ENCODE results near the gene ERCC6L2. TPM values are rescaled to one million over a fixed set of nuclear protein-coding genes. Genes with fewer than 3 reads are reported as not detected.

Gene ERCC6L2
- total and polyA plus RNA-seq, 2 donors from 2014 or later: 4.4 to 58.9 TPM

DNA sequence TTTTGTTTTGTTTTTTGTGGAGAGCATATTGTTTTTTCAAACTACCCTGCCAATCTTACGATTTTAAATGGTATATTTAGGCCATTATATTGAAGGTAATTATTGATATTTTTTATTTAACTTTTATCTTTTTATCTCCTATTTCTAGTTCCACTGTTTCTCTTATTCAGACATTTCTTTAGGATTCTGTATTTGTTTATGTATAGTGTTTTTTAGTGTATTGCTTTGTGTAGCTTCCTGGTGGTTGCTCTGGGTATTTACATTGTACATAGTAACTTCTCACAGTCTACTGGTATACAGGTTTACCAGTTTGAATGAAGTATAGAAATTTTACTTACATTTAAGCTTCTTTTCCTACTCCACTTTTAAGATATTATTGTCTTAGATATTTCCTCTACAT is 63.2 kb downstream of the ERCC6L2 start:
- intact Hi-C loops (cut with DNase I): no loop called here
- TF ChIP-seq, protein P1, sequence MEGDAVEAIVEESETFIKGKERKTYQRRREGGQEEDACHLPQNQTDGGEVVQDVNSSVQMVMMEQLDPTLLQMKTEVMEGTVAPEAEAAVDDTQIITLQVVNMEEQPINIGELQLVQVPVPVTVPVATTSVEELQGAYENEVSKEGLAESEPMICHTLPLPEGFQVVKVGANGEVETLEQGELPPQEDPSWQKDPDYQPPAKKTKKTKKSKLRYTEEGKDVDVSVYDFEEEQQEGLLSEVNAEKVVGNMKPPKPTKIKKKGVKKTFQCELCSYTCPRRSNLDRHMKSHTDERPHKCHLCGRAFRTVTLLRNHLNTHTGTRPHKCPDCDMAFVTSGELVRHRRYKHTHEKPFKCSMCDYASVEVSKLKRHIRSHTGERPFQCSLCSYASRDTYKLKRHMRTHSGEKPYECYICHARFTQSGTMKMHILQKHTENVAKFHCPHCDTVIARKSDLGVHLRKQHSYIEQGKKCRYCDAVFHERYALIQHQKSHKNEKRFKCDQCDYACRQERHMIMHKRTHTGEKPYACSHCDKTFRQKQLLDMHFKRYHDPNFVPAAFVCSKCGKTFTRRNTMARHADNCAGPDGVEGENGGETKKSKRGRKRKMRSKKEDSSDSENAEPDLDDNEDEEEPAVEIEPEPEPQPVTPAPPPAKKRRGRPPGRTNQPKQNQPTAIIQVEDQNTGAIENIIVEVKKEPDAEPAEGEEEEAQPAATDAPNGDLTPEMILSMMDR (IDR thresholded peaks at IDR 0.05; ENCODE audit: borderline replicate concordance, extremely low read depth, insufficient read depth): no peak
- Histone ChIP-seq H3K36me3 (ENCODE audit: control insufficient read depth in 2 of 3, insufficient read depth in 3 of 3, low read length in 3 of 3) (peaks cover 12 to 17% (median 14%) of the 10 kb centered on the region in 3 donors), H3K27ac (ENCODE audit: low read depth in 2 of 2, low read length in 2 of 2) (no peak overlapping the region), H3K4me3 (ENCODE audit: low read length in 3 of 3) (no peak overlapping the region), H3K9ac (ENCODE audit: low read length in 3 of 3) (no peak overlapping the region), H3K4me1 (ENCODE audit: control insufficient read depth in 2 of 3, insufficient read depth in 2 of 3, low read depth in 1 of 3, low read length in 3 of 3) (no peaks in the 10 kb centered on the region), H3K27me3 (ENCODE audit: control insufficient read depth, insufficient read depth, low read length) (no peaks in the 10 kb centered on the region), H3K9me3 (ENCODE audit: control insufficient read depth in 2 of 3, insufficient read depth in 1 of 3, low read length in 3 of 3) (peaks cover 0 to 4% (median 2%) of the 10 kb centered on the region in 3 donors)
- FAIRE-seq: no peak
- DNase-seq: no peak

DNA sequence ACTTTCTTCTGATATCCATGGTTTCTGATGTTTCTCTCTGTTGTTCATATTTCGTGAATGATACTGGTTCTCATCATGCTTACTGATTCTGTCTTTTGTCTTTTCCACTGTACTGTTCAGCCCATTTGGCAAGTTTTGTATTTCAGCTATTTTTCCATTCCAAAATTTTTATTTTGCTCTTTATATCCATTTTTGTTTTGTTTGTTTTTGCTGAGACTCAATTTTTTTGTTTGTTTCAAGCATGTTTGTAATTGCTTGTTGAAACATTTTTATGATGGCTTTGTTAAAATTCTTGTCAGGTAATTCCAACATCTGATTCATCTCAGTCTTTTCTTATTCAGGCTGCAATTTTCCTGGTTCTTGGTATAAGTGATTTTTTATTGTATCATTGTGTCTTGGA is 64.0 kb downstream of the ERCC6L2 start:
- no peak for DNase-seq
- peaks cover 12 to 18% (median 17%) of the 10 kb centered on the region in 3 donors for H3K36me3 ChIP-seq (ENCODE audit: control insufficient read depth in 2 of 3, insufficient read depth in 3 of 3, low read length in 3 of 3)
- no peak overlapping the region for H3K9ac ChIP-seq (ENCODE audit: low read length in 3 of 3)

DNA sequence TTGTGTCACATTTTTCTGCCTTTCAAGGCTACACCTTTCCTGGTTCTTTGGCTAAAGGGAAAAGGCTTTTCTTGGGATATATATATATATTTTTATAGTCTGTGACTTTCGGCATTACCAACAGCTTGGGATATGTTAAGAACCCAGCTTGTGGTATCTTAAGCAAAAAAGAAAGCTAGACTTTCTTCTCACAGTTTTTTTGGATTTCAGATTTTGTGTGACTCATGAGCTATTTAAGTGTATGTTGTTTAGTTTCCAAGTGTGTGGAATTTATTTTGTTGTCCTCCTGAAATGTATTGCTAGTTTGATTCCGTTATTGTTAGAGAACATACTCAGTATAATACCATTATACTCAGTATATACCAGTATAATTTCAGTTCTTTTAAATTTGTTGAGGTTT is 64.8 kb downstream of the ERCC6L2 start:
- H3K9me3 ChIP-seq (ENCODE audit: control insufficient read depth in 2 of 3, insufficient read depth in 1 of 3, low read length in 3 of 3): peaks cover 0 to 4% (median 2%) of the 10 kb centered on the region in 3 donors
- no peaks in the 10 kb centered on the region for H3K4me1 ChIP-seq (ENCODE audit: control insufficient read depth in 2 of 3, insufficient read depth in 2 of 3, low read depth in 1 of 3, low read length in 3 of 3)
- H3K36me3 ChIP-seq (ENCODE audit: control insufficient read depth in 2 of 3, insufficient read depth in 3 of 3, low read length in 3 of 3): peaks cover 12 to 18% (median 17%) of the 10 kb centered on the region in 3 donors
- FAIRE-seq (no peak), DNase-seq (no peak)
- H3K27ac ChIP-seq (ENCODE audit: low read depth in 2 of 2, low read length in 2 of 2): no peak overlapping the region
- no peaks in the 10 kb centered on the region for H3K27me3 ChIP-seq (ENCODE audit: control insufficient read depth, insufficient read depth, low read length)
- TF ChIP-seq, protein P1 (IDR thresholded peaks at IDR 0.05; ENCODE audit: borderline replicate concordance, extremely low read depth, insufficient read depth): no peak
- intact Hi-C loops (cut with DNase I): no loop called here
- no peak overlapping the region for H3K9ac ChIP-seq (ENCODE audit: low read length in 3 of 3)
- no peak overlapping the region for H3K4me3 ChIP-seq (ENCODE audit: low read length in 3 of 3)

More for the DNA sequence above, 64.0 kb downstream of the ERCC6L2 start:
- TF ChIP-seq, protein P1 (IDR thresholded peaks at IDR 0.05; ENCODE audit: borderline replicate concordance, extremely low read depth, insufficient read depth): no peak
- no peak for FAIRE-seq
- Histone ChIP-seq H3K4me1 (ENCODE audit: control insufficient read depth in 2 of 3, insufficient read depth in 2 of 3, low read depth in 1 of 3, low read length in 3 of 3) (no peaks in the 10 kb centered on the region), H3K4me3 (ENCODE audit: low read length in 3 of 3) (no peak overlapping the region), H3K27me3 (ENCODE audit: control insufficient read depth, insufficient read depth, low read length) (no peaks in the 10 kb centered on the region), H3K9me3 (ENCODE audit: control insufficient read depth in 2 of 3, insufficient read depth in 1 of 3, low read length in 3 of 3) (peaks cover 0 to 4% (median 2%) of the 10 kb centered on the region in 3 donors), H3K27ac (ENCODE audit: low read depth in 2 of 2, low read length in 2 of 2) (no peak overlapping the region)
- intact Hi-C loops (cut with DNase I): no loop called here

DNA sequence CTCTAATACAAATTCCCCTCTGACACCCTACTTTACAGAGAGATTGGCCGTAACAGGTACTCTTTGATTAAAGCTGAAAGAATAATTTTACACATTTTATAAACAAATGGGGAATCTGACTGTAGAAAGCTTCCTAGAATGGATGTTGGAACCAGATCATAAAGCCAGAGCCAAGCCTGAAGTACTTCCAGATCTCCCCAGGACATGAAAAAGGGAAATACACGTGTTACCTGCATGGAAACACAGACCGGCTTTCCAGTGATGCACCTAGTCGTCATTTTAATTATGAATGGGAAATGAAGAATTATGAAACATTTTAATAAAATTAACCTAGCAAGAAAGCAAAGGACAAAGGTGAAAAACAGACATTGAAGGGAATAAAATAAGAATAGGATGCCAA is 66.5 kb downstream of the ERCC6L2 start:
- no peak overlapping the region for H3K9ac ChIP-seq (ENCODE audit: low read length in 3 of 3)
- no peaks in the 10 kb centered on the region for H3K4me1 ChIP-seq (ENCODE audit: control insufficient read depth in 2 of 3, insufficient read depth in 2 of 3, low read depth in 1 of 3, low read length in 3 of 3)
- TF ChIP-seq, protein P1 (IDR thresholded peaks at IDR 0.05; ENCODE audit: borderline replicate concordance, extremely low read depth, insufficient read depth): no peak
- H3K4me3 ChIP-seq (ENCODE audit: low read length in 3 of 3): no peak overlapping the region
- no peaks in the 10 kb centered on the region for H3K27me3 ChIP-seq (ENCODE audit: control insufficient read depth, insufficient read depth, low read length)
- DNase-seq (no peak), FAIRE-seq (no peak)
- peaks cover 0 to 4% (median 2%) of the 10 kb centered on the region in 3 donors for H3K9me3 ChIP-seq (ENCODE audit: control insufficient read depth in 2 of 3, insufficient read depth in 1 of 3, low read length in 3 of 3)
- H3K36me3 ChIP-seq (ENCODE audit: control insufficient read depth in 2 of 3, insufficient read depth in 3 of 3, low read length in 3 of 3): peaks cover 7 to 18% (median 18%) of the 10 kb centered on the region in 3 donors
- H3K27ac ChIP-seq (ENCODE audit: low read depth in 2 of 2, low read length in 2 of 2): no peak overlapping the region
- intact Hi-C loops (cut with DNase I): no loop called here
